Adrenal gland (tissue), 12 donors: ENCODE measurements around the gene IRF8. TPM values are rescaled to one million over a fixed set of nuclear protein-coding genes. Genes with fewer than 3 reads are reported as not detected.
A peak's percentile ranks its signal among the peaks of the same experiment; 100 is the strongest.

Source experiments
- DNase-seq, 7 donors: peaks; one replicate each; pipeline ENCODE4 v3.0.0-alpha.2; 2019 to 2020
- H3K27ac ChIP-seq, 5 donors: fragments of 200-600 bp; sonication (generic) in 4 of 5; 1 replicate in 3 of 5; 2 replicates in 2 of 5; pipeline versions ENCODE4 v1.5.1 to v1.8.0; 2016 to 2020; ENCODE audit warnings: mild to moderate bottlenecking in 1 of 5
- H3K27me3 ChIP-seq: fragments of 200-600 bp; 2 replicates; pipeline ENCODE4 v1.8.0; 2021
- H3K36me3 ChIP-seq, 2 donors: fragments of 200-600 bp; replicated peaks in 1 of 2; 1 replicate in 1 of 2; 2 replicates in 1 of 2; pipeline versions ENCODE4 v1.5.1 to v1.8.0; 2018 to 2022
- H3K4me1 ChIP-seq, 2 donors: fragments of 200-600 bp; replicated peaks in 1 of 2; 1 replicate in 1 of 2; 2 replicates in 1 of 2; pipeline versions ENCODE4 v1.5.1 to v1.8.0; 2018 to 2021
- H3K4me3 ChIP-seq, 4 donors: fragments of 200-600 bp; sonication (generic) in 3 of 4; one replicate each; pipeline ENCODE4 v1.5.1; 2016 to 2018
- H3K9me3 ChIP-seq, 3 donors: fragments of 200-600 bp; sonication (generic) in 1 of 3; replicated peaks in 1 of 3; 1 replicate in 2 of 3; 2 replicates in 1 of 3; pipeline versions ENCODE4 v1.5.1 to v1.8.0; 2016 to 2021
- POLR2A ChIP-seq, 2 donors: fragments of 450-650 bp; IDR thresholded peaks; one replicate each; pipeline ENCODE4 v1.6.1; 2017; ENCODE audit warnings: antibody characterized with exemption in 2 of 2, mild to moderate bottlenecking in 2 of 2, moderate library complexity in 1 of 2
- WGBS, 4 donors: extraction: QIAGEN DNeasy Blood & Tissue Kit in 2 of 4; methylation state at CpG; one replicate each; pipeline versions ENCODE4 v1.1.5 to v1.1.7; 2013 to 2017; 5-methylcytosine and 5-hydroxymethylcytosine counted together
- intact Hi-C, 2 donors: fragments of 100-400 bp; cut with DNase I; formaldehyde crosslinking; loops; one replicate each; pipeline versions ENCODE4 v1.14.1 to v1.15.0; 2022 to 2023
- polyA plus RNA-seq, 3 donors: library from polyadenylated mRNA; stranded (reverse); fragments of 200-250 nt in 2 of 3; fragments of 350-450 nt in 1 of 3; fragmentation: Illumina TruSeq in 1 of 3; extraction: RNeasy Lipid Tissue Mini Kit (QIAGEN cat#74804) in 1 of 3; gene quantifications; one replicate each; pipeline ENCODE4 v1.2.3, GENCODE V29; 2013 to 2014
- total RNA-seq, 9 donors: library from RNA; depleted of rRNA in 4 of 9; stranded (reverse); fragments of >200 nt in 4 of 9; fragments of 120-200 nt in 1 of 9; fragmentation: NEBNext Ultra II Directional in 1 of 9; extraction: Animal tissue kit (Norgen Biotek cat#: 25700) in 1 of 9; gene quantifications; one replicate each; pipeline versions ENCODE4 v1.1.0 to v1.2.4, GENCODE V29; 2013 to 2023
- TF ChIP-seq, protein P1 (sequence below), 6 experiments: fragments of 450-650 bp in 4 of 6; fragments of 200-600 bp in 2 of 6; sonication (generic) in 1 of 6; IDR thresholded peaks; 1 replicate in 5 of 6; 2 replicates in 1 of 6; pipeline versions ENCODE4 v1.5.1 to v1.8.0; 2016 to 2021; ENCODE audit warnings: antibody characterized with exemption in 6 of 6, mild to moderate bottlenecking in 2 of 6, moderate library complexity in 1 of 6
- donor health status: healthy with polysubstance abuse.
- donor health status: Bipolar disorder and iron deficiency.
- donor health status: DM: yes; HTN: yes; CAD: no.
- donor health status: DM: no; HTN: no; CAD: no.
- donor health status: DM: no; HTN: no; CAD: no.
- donor health status: DM: yes; HTN: yes; CAD: no.

Gene IRF8
- total and polyA plus RNA-seq, 12 donors: 3.4 to 40.1 (median 16.3) TPM

- no peaks in the 10 kb centered on the region for H3K4me1 ChIP-seq
- no peaks in the 10 kb centered on the region for H3K9me3 ChIP-seq
- H3K36me3 ChIP-seq: no peaks in the 10 kb centered on the region
- no peaks in the 10 kb centered on the region for H3K27me3 ChIP-seq
- peak in 2 of 7 donors; percentile 7 to 38 for DNase-seq
- intact Hi-C loops: no loop called here
- no peak overlapping the region for H3K4me3 ChIP-seq
- 68 to 76% (median 70%) methylated on average over 12 of the region's 12 CpGs for WGBS, 4 donors
- H3K27ac ChIP-seq: no peak overlapping the region
- no peak for TF ChIP-seq POLR2A (IDR thresholded peaks at IDR 0.05)
- TF ChIP-seq, protein P1, sequence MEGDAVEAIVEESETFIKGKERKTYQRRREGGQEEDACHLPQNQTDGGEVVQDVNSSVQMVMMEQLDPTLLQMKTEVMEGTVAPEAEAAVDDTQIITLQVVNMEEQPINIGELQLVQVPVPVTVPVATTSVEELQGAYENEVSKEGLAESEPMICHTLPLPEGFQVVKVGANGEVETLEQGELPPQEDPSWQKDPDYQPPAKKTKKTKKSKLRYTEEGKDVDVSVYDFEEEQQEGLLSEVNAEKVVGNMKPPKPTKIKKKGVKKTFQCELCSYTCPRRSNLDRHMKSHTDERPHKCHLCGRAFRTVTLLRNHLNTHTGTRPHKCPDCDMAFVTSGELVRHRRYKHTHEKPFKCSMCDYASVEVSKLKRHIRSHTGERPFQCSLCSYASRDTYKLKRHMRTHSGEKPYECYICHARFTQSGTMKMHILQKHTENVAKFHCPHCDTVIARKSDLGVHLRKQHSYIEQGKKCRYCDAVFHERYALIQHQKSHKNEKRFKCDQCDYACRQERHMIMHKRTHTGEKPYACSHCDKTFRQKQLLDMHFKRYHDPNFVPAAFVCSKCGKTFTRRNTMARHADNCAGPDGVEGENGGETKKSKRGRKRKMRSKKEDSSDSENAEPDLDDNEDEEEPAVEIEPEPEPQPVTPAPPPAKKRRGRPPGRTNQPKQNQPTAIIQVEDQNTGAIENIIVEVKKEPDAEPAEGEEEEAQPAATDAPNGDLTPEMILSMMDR (IDR thresholded peaks at IDR 0.05): no peak
Observed at GRCh38 chr16:85860413-85861094, 38.4 kb upstream of the IRF8 start.

DNA sequence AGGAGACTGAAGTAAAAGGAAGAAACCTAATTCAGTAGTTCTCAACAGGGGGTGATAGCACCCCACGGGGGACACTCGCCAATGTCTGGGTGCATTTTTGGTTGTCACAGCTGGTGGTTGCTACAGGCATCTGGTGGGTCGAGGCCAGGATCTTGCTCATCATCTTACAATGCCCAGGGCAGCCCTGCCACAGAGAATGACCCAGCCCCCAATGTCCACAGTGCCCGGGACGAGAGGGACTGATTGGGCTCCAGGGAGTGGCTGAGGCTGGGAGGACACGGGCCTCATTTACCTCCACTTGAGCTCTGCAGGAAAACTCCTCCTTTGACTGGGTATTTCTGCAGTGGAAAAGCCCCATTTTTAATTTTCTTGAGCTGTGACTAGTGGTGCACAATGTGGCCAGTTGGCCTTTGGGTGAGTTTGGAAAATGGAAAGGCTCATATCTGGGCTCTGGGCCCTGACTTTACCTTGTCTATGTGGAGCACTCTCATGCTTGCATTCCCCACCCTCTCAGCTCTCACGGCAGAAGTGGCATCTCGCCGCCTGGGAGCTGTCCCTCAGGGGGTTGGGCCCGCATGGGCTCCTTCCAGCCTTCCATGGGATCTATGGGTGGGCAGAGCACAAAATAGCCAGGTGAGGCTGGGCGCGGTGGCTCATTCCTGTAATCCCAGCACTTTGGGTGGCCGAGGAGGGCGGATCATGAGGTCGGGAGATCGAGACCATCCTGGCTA, 37.7 kb upstream of the IRF8 start:
- Histone ChIP-seq H3K27ac (no peak overlapping the region), H3K36me3 (no peaks in the 10 kb centered on the region), H3K9me3 (no peaks in the 10 kb centered on the region), H3K27me3 (no peaks in the 10 kb centered on the region), H3K4me1 (no peaks in the 10 kb centered on the region), H3K4me3 (no peak overlapping the region)
- DNase-seq: peak in 1 of 7 donors; percentile 8
- TF ChIP-seq, protein P1 (IDR thresholded peaks at IDR 0.05): no peak
- TF ChIP-seq POLR2A (IDR thresholded peaks at IDR 0.05): no peak
- WGBS, 4 donors: 77 to 83% (median 80%) methylated on average over 9 to 16 of the region's 16 CpGs
- intact Hi-C loops: no loop called here

DNA sequence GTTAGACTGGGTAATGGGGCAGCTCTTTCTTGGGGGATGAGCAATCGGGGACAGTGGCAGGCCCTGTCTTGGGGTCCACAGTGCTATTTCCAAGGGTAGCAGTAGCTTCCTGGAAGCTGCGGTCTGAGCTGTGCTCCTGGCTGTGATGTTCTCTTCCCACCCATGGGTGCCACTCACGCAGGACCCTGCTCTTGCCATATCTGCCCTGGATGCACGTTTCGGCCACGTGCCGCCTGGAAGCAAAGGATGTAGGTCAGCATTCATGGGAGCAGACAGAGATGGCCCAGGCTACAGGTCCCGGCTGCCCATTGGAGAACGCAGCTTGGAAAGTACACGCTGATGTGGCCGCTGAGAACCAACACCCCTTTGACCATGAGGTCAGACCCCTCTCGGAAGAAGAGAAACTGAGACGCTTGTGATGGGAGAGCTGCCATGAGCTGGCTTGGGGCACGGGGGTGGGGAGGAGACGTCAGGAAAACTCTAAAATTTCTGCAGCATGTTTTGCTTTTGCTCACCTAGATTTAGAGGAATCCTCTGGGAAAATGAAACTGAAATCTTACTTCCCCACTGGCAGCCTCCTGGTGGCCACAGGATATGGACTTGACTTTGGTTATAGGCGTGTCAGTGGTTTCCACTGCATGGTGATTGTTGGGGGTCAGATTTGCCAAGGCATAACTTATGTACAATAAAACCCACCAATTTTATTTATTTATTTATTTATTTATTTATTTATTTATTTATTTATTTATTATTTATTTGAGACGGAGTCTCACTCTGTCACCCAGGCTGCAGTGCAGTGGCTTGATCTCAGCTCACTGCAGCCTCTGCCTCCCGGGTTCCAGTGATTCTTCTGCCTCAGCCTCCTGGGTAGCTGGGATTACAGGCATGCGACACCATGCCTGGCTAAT, 36.2 kb upstream of the IRF8 start:
- H3K27ac ChIP-seq: no peak overlapping the region
- WGBS, 4 donors: 83 to 88% (median 85%) methylated on average over 13 to 19 of the region's 19 CpGs
- intact Hi-C loops: no loop called here
- H3K27me3 ChIP-seq: no peaks in the 10 kb centered on the region
- H3K36me3 ChIP-seq: no peaks in the 10 kb centered on the region
- no peak overlapping the region for H3K4me3 ChIP-seq
- DNase-seq: peak in 1 of 7 donors; percentile 5
- H3K9me3 ChIP-seq: no peaks in the 10 kb centered on the region
- no peak for TF ChIP-seq POLR2A (IDR thresholded peaks at IDR 0.05)
- TF ChIP-seq, protein P1 (IDR thresholded peaks at IDR 0.05): peak in 1 of 6 experiments; percentile 13
- H3K4me1 ChIP-seq: no peaks in the 10 kb centered on the region

DNA sequence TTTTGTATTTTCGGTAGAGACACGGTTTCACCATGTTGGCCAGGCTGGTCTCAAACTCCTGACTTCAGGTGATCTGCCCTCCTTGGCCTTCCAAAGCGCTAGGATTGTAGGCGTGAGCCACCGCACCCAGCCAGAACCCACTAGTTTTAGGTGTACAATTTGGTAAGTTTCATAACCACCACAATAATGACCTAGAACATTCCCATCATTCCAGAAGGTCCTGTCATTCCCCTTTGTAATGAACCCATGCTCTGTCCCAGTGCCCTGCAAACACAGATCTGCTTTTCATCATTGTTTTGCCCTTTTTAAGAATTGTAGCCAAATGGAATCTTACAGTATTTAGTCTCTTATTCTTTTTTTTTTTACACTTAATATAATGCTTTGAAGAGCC, 35.6 kb upstream of the IRF8 start:
- Histone ChIP-seq H3K4me1 (no peaks in the 10 kb centered on the region), H3K27ac (no peak overlapping the region), H3K4me3 (no peak overlapping the region), H3K9me3 (no peaks in the 10 kb centered on the region), H3K36me3 (no peaks in the 10 kb centered on the region), H3K27me3 (no peaks in the 10 kb centered on the region)
- TF ChIP-seq, protein P1 (IDR thresholded peaks at IDR 0.05): no peak
- TF ChIP-seq POLR2A (IDR thresholded peaks at IDR 0.05): no peak
- 90 to 98% (median 94%) methylated on average over 5 of the region's 5 CpGs for WGBS, 4 donors
- intact Hi-C loops: no loop called here
- no peak for DNase-seq
